PC-9 (cell line): ENCODE results near the gene FRMD8.

Experiments
- EZH2 ChIP-seq: fragments of 200-600 bp; sonication (generic); IDR thresholded peaks from 2 replicates; pipeline ENCODE4 v1.8.0; 2017; ENCODE audit warnings: antibody characterized with exemption, low read depth
- TF ChIP-seq, protein P1 (sequence below): fragments of 200-600 bp; sonication (generic); conservative IDR thresholded peaks from 2 replicates; pipeline ENCODE4 v1.6.1; 2017; ENCODE audit warnings: mixed run types, antibody characterized with exemption, mild to moderate bottlenecking, moderate library complexity

DNA sequence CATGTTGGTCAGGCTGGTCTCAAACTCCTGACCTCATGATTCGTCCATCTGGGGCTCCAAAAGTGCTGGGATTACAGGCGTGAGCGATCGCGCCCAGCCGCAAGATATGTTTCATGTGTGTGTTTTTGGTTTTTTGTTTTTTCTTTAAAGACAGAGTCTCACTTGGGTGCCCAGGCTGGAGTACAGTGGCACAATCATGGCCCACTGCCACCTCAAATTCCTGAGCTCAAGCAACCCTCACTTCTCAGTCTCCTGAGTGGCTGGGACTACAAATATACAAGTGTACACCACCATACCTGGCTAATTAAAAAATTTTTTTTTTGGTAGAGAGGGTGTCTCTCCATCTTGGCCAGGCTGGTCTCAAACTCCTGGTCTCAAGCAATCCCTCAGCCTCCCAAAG, 23.5 kb upstream of the FRMD8 start:
- TF ChIP-seq, protein P1, sequence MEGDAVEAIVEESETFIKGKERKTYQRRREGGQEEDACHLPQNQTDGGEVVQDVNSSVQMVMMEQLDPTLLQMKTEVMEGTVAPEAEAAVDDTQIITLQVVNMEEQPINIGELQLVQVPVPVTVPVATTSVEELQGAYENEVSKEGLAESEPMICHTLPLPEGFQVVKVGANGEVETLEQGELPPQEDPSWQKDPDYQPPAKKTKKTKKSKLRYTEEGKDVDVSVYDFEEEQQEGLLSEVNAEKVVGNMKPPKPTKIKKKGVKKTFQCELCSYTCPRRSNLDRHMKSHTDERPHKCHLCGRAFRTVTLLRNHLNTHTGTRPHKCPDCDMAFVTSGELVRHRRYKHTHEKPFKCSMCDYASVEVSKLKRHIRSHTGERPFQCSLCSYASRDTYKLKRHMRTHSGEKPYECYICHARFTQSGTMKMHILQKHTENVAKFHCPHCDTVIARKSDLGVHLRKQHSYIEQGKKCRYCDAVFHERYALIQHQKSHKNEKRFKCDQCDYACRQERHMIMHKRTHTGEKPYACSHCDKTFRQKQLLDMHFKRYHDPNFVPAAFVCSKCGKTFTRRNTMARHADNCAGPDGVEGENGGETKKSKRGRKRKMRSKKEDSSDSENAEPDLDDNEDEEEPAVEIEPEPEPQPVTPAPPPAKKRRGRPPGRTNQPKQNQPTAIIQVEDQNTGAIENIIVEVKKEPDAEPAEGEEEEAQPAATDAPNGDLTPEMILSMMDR = no peak
- TF ChIP-seq EZH2 = no peak
